GM19467 (cell line): Measurements from ENCODE around the gene HOXB5.

Experiments
- ATAC-seq: cut with Tn5 transposase; IDR thresholded peaks from one replicate; pipeline ENCODE4 v1.9.1; 2021; ENCODE audit warnings: mild to moderate bottlenecking, moderate library complexity; ENCODE audit not compliant: unreplicated experiment

Gene HOXB5

GRCh38 chr17:48564188-48565021 is 29.2 kb downstream of the HOXB5 start:
- ATAC-seq = no peak

GRCh38 chr17:48563867-48564187 is 29.8 kb downstream of the HOXB5 start:
- ATAC-seq = no peak

- no peak for ATAC-seq
These were observed 30.2 kb downstream of the HOXB5 start for GRCh38 chr17:48563385-48563838.

- no peak for ATAC-seq
These were observed 30.6 kb downstream of the HOXB5 start for GRCh38 chr17:48562934-48563333.

- peak; percentile 60 for ATAC-seq
These were observed 31.4 kb downstream of the HOXB5 start for GRCh38 chr17:48561884-48562810.

GRCh38 chr17:48559840-48560817 is 33.5 kb downstream of the HOXB5 start:
- ATAC-seq = no peak

GRCh38 chr17:48559122-48559839 is 34.3 kb downstream of the HOXB5 start:
- ATAC-seq = no peak

- ATAC-seq = no peak
These were observed 34.8 kb downstream of the HOXB5 start for GRCh38 chr17:48558831-48559121.

GRCh38 chr17:48558057-48558830 is 35.3 kb downstream of the HOXB5 start:
- no peak for ATAC-seq

- ATAC-seq = no peak
These were observed 36.8 kb downstream of the HOXB5 start for GRCh38 chr17:48556576-48557401.

GRCh38 chr17:48556229-48556575 is 37.4 kb downstream of the HOXB5 start:
- no peak for ATAC-seq

- ATAC-seq = no peak
These were observed 38.0 kb downstream of the HOXB5 start for GRCh38 chr17:48555258-48556228.

- ATAC-seq = no peak
These were observed 38.9 kb downstream of the HOXB5 start for GRCh38 chr17:48554412-48555257.

GRCh38 chr17:48553826-48554225 is 39.8 kb downstream of the HOXB5 start:
- no peak for ATAC-seq

- ATAC-seq = no peak
These were observed 40.4 kb downstream of the HOXB5 start for GRCh38 chr17:48553190-48553547.

GRCh38 chr17:48552466-48553189 is 41.0 kb downstream of the HOXB5 start:
- ATAC-seq = no peak
